Glomerular endothelial cell (primary cell): ENCODE measurements around the gene PLIN1. TPM values are rescaled to one million over a fixed set of nuclear protein-coding genes. Genes with fewer than 3 reads are reported as not detected.

ENCODE experiments used
- DNase-seq: peaks from one replicate; pipeline ENCODE4 v3.0.0-alpha.2; 2011; ENCODE audit warnings: low read depth, low spot score; ENCODE audit errors: extremely low read depth
- total RNA-seq: library from RNA; depleted of rRNA; stranded (reverse); fragments of >200 nt; gene quantifications from 2 replicates; pipeline ENCODE4 v1.2.3, GENCODE V29; 2015

PLIN1 gene
- total RNA-seq, 1 donor from 2014 or later = 0.35 TPM

GRCh38 chr15:89630260-89630659, 48.9 kb downstream of the PLIN1 start:
- DNase-seq = no peak

GRCh38 chr15:89629829-89630228, 49.3 kb downstream of the PLIN1 start:
- no peak for DNase-seq

- DNase-seq = no peak
These were observed 50.1 kb downstream of the PLIN1 start for GRCh38 chr15:89628806-89629715.

DNA sequence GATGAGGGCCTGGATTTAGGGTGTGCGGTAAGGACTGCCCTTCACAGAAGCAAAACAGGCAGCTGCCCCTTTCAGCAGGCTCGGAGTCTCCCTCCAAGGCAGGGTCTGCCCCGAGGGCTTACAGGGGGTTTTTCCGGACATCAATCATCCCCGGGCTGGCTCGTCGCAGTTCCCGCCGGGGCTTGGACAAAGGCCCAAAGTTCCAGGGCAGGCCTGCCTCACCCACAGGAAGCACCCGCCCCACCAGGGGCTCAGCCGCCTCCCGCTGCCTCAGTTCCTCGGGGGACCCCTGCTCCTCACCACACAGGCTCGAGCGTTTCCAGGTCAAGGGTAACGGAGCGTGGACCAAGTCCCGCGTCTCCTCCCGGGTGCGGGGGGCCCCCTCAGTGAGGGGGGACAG, 50.9 kb downstream of the PLIN1 start:
- DNase-seq = no peak

DNA sequence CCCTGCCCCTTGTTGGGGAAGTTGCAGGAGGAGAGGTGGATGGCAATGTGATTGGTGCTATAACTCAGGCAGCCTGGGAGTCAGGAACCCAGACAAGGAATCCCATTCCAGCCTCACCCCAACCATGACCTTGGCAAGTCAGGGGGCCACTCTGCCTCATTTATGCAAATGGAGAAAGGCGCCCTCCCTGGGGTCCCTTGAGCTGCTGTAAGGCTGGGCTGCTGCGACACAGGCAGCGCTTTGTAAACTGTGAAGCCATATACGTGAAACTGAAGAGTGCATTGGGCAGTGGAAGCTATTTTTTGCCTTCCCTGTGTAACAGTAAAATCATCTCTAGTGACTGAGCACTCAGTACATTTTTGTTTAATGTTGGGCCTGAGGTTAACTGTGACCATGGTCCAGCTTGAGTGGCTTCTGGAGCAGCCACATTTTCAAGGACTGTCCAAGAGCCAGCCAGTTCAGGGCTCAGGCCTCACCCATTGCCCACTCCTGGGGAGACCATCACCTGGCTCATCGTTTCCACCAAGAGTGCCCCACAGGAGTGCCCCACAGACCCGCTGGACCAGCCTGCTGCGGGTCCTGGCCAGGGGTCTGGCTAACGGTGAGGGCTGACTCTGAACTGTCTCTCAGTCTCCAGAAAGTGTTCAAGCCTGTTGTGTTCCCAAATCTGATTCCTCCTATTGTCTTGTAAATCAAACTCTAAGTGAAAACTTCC, 51.8 kb downstream of the PLIN1 start:
- no peak for DNase-seq

DNA sequence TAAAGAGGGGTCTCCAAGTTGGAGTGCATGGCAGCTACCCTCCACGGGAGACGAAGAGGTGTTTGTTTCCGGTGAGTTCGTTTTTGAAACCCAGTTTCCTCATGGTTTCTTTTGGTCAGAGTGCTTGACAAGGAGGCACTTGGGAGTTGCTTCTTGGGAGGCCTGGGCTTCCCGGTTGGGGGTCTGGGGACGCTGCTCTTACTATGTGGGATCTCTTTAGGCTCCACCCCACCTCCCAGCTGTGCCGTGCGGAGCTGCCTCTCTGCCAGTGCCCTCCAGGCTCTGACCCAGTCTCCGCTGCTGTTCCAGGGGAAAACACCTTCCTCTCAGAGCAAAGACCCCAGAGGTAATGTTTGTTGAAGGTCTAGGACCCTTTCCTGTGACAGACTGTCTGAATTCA, 53.5 kb downstream of the PLIN1 start:
- no peak for DNase-seq

DNA sequence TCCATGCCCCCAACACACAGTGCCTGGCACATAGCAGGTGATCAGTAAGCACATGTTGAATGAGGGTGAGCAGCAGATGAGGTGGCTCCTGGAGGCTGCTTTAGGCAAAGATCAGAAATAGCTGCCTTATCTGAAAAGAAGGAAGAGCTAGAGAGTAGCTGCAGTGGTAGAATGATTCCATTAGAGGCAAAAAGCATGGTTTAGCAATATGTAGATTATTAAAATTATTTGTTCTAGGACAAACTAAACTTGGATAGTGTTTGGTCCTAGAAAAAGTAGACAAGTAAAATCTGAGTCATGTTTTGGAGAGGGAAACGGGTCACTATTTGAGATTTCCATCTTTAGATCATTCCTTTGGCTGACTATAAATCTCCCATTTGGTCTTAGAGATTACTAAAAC, 56.0 kb downstream of the PLIN1 start:
- DNase-seq = no peak

GRCh38 chr15:89621547-89621946, 57.6 kb downstream of the PLIN1 start:
- no peak for DNase-seq

GRCh38 chr15:89616228-89616627, 62.9 kb downstream of the PLIN1 start:
- DNase-seq = no peak

- DNase-seq = no peak
These were observed 64.0 kb downstream of the PLIN1 start for GRCh38 chr15:89615135-89615534.

Other genes with a start within 250 kb of the PLIN1 start
- not detected in 2 replicates for gene RHCG, start 182.8 kb downstream of the PLIN1 start, total RNA-seq
- gene TICRR, start 103.9 kb downstream of the PLIN1 start, total RNA-seq = 1.4 and 5.0 TPM in 2 replicates
- 5.1 and 10.4 TPM in 2 replicates for gene KIF7, start 23.9 kb downstream of the PLIN1 start, total RNA-seq
- gene PEX11A, start 11.4 kb upstream of the PLIN1 start, total RNA-seq = 2.7 and 5.4 TPM in 2 replicates
- gene WDR93, start 11.4 kb upstream of the PLIN1 start, total RNA-seq = not detected in 2 replicates
- gene MESP1, start 71.9 kb upstream of the PLIN1 start, total RNA-seq = 0.58 and 1.5 TPM in 2 replicates
- gene MESP2, start 97.0 kb upstream of the PLIN1 start, total RNA-seq = 0.15 TPM in 1 of 2 replicates, not detected in the other
- 239 and 457 TPM in 2 replicates for gene ANPEP, start 135.5 kb upstream of the PLIN1 start, total RNA-seq
- 31.4 and 33.1 TPM in 2 replicates for gene AP3S2, start 214.6 kb upstream of the PLIN1 start, total RNA-seq
- gene ARPIN, start 233.6 kb upstream of the PLIN1 start, total RNA-seq = 13.4 and 14.8 TPM in 2 replicates